Hematopoietic multipotent progenitor cell treated with erythropoietin and hydrocortisone succinate and interleukin-3 and kit ligand, for 17 days (in vitro differentiated cells): ENCODE results near the gene GRWD1.

Source experiments
- DNase-seq: peaks from one replicate; pipeline ENCODE4 v3.0.0-alpha.2; 2015; ENCODE audit warnings: low spot score

Gene GRWD1

DNA sequence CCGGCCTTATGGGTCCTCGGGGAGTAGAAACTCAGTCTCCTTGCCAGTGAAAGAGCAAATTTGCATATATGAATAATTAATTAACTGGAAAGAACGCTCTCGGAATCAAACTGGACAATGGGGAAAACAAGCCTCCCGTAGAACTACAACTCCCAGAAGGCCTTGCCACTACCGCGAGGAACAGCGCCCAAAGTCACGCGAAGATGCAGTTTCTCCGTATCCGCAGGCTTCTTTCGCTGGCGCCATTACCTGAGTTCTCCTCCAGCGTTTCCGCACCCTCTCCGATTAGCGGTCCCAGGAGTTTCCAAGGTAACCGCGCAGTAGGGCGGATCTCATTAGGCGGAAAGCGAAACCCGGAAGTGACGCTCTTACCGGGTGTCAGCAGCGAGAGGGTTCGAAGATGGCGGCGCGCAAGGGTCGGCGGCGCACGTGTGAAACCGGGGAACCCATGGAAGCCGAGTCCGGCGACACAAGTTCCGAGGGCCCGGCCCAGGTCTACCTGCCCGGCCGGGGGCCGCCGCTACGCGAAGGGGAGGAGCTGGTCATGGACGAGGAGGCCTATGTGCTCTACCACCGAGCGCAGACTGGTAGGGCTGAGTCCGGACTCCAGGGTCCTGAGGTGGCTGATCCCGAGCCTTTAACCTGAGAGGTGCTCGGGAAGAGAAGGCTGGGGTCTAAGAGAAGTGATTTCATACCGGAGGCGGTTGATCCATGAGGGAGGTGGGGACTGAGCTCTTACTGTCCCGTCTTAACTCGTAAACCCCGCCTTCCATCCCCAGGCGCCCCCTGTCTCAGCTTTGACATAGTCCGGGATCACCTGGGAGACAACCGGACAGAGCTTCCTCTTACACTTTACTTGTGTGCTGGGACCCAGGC is at the start of gene GRWD1:
GRWD1 (plus strand) TSS at position 378 of the 876 bp plus-strand sequence; CDS start at position 401, 23 bp downstream.
- peak; percentile 95 for DNase-seq

DNA sequence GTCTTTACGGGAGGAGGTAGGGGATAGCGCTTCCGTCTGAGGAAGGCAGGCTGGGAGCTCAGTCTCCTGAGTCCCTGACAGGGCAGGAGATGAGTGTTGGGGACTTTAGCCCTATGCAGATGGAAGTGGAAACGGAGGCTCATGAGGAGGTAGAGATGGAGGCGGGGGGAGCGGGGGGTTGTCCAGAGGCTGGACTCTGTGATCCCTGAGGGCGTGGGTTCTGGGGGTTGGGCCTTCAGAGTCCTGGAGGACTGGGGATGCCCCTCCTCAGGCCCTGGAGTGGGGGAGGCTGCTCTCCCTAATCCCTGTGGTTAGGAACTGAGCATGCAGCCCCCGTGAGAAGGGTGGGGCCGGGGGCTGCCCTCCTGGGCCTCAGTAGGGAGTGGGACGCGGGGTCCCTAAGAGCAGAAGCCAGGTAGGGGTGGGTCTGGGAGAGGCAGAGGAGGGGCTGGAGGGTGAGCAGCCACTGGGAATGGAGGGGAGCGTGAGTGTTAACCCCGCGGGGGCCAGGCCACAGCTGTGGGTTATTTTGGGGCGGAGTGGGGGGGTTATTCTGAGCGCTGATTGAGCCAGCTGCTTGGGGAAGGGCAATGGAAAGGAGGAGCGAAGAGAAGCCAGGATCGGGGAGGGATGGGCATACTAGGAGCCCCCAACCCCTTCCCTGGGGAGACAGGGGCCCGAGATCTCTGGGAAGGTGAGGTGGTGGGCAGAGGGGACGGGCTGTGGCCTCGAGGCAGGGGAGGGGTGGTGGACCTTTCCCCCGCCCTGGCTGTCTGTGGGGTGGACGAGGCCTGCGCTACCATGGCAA is 49.6 kb upstream of the GRWD1 start:
- DNase-seq, result no peak

DNA sequence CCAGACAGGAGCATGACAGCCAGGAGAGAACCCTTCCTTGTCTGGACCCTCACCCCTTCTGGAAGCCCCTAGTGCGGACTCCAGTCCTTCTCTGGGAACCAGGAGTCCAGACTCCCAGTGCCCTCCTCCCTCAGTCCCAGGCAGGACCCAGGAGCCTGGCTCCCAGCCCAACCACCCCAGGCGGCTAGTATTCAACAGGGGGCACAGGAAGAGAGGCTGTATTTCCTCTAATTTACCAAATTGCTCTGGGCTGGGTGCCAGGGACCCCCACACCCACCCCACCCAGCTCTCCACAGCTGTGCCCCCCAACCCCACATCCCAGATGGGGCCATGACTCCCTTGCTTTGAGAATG is 49.0 kb upstream of the GRWD1 start:
- DNase-seq, result no peak

DNA sequence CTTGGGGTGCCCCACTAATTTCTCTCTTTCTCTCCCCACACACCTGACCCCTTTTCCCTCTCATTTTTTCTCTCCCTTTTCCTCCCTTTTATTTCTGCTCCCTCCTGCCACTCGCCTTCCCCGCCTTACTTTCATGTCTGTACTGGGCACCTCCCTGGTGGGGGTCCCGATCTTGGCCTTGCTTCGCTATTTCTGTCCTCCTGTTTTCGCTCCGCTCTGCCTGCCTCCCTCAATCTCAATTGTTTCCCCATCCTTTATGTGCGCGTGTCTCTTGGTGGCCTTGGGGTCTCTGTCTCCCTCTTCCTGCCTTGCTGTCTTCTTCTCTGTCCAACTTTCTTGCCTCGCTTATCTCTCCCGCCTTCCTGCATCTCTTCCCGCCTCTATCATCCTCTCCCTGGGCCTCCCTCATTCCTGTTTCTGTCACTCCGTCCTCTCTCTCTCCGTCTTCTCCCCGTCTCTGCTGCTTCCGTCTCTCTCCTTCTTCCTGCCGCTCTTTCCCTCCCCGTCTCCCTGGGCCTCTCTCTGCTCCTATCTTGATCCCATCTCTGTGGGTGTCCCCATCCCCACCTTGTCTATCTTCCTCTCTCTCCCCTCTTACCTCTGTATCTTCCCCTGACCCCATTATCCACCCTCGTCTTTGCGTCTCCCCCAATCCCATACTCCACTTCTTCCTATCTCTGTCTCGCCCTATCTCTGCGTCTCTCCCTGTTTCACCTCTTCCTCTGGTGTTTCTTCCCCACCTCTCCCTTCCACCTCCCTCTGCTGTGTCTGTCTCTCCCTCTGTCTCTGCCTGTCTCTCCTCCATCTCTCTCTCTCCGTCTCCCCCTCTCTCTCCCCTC is 48.3 kb upstream of the GRWD1 start:
- no peak for DNase-seq

DNA sequence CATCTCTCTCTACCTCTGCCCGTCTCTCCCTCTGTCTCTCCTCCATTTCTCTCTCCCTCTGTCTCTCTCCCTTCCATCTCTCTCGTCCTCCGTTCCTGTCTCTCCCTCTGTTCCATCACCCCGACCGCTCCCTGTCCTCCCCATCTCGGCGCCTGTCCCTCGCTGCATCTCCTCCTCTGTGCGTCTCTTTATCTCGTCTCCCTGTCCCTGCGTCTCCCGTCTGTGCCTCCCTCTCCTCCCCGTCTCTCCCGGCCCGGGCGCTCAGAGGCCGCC is 47.7 kb upstream of the GRWD1 start:
- no peak for DNase-seq

DNA sequence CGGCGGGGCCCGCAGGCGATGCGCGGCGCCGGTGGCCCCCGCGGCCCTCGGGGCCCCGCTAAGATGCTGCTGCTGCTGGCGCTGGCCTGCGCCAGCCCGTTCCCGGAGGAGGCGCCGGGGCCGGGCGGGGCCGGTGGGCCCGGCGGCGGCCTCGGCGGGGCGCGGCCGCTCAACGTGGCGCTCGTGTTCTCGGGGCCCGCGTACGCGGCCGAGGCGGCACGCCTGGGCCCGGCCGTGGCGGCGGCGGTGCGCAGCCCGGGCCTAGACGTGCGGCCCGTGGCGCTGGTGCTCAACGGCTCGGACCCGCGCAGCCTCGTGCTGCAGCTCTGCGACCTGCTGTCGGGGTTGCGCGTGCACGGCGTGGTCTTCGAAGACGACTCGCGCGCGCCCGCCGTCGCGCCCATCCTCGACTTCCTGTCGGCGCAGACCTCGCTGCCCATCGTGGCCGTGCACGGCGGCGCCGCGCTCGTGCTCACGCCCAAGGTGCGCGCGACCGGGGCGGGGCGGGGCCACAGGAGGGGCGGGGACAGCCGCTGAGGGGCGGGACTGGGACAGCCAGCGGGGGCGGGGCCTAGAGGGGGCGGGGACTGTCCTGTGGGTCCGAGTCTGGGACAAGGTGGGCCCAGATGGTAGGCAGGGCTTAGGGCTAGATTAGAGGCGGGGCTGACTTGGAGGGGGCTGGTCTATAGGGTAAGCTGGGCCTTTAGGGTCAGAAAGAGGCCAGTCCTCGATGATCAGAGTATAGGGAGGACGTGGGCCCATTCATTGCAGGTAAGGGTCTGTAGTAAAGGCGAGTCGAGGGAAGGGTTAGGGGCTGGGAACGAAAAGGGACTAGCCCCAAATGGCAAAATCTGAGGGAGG is 47.2 kb upstream of the GRWD1 start:
- peak; percentile 57 for DNase-seq

DNA sequence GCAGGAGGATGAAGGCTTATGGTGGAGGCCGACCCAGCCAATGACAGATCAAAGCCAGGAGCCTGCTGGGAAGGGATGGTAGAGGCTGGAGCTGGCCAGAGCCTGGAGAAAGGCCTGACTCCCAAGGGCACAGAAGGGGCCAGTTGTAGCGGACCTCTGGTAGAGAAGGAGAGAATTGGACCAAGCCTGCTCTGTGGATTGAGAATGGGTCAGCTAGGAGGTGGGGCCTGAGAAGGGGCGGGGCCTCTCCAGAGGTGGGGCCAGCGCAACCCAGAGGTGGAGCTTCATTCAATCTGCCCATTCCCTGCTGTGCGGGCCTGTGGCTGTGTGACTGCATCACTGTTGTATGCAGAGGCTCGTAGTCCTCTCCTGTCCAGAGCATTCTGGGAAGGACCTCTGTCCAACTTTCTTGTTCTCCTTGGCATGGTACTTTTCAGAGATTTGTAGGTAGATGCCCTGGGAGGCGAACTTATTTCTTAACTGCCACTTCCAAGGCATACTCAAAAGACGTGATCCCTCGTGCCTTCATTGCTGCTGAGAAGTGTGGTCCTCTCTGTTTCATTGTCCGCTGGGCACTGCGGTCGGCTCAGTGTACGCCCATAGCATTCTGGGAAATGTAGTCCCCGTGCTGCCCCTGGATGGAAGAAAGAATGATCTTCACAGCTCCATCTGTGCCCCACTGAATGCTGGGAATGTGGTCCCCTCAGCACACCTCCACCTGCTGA is 45.6 kb upstream of the GRWD1 start:
- peak; percentile 36 for DNase-seq

DNA sequence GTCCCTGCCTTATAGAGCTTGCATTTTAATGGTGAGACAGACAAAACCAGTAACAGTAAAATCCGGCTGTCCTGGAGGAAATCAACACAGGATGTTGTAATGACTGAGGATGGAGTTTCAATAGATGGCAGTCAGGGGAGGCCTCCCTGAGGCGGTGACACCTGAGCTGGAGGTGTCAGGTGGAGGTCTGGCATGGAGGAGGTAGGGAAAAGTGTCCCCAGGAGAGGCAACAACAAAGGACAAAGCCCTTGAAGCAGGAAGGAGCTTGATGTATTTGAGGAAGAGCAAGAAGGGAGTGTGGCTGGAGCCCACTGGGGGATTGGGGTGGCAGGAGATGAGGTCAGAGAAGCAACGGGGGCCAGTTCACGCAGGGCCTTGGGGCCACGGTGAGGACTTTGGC is 44.5 kb upstream of the GRWD1 start:
- DNase-seq, result no peak

DNA sequence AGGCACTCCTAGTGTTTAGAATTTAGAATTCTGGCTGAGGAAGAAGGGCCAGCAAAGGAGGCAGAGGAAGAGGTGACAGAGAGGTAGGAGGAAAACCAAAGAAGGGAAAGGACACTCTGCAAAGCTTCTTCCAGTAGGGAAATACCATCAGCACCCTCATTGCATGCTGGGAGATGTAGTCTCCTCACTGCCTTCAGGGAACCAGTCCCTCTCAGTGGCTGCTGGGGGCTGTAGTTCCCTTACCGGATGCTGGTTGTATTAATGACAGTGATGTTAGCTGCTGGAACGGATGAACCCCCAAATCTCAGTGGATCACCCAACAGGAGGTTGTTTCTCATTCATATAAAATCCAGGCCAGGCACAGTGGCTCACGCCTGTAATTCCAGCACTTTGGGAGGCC is 42.2 kb upstream of the GRWD1 start:
- DNase-seq, result no peak

DNA sequence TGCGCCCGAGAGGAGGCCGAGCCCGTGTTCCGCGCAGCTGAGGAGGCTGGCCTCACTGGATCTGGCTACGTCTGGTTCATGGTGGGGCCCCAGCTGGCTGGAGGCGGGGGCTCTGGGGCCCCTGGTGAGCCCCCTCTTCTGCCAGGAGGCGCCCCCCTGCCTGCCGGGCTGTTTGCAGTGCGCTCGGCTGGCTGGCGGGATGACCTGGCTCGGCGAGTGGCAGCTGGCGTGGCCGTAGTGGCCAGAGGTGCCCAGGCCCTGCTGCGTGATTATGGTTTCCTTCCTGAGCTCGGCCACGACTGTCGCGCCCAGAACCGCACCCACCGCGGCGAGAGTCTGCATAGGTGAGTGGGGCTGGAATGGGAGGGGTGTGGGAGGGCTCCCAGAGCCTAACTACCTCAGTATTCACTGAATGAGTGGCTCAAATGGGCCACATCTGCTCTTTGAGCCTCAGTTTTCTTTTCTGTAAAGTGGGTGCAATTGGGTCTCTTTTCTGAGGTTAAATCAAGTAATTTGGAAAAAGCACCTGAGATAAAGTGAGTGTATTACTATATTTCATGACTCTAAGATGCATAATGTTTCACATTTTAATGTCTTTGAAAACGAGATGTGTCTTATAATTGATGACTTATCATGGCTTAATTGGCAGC is 40.6 kb upstream of the GRWD1 start:
- DNase-seq, result no peak

DNA sequence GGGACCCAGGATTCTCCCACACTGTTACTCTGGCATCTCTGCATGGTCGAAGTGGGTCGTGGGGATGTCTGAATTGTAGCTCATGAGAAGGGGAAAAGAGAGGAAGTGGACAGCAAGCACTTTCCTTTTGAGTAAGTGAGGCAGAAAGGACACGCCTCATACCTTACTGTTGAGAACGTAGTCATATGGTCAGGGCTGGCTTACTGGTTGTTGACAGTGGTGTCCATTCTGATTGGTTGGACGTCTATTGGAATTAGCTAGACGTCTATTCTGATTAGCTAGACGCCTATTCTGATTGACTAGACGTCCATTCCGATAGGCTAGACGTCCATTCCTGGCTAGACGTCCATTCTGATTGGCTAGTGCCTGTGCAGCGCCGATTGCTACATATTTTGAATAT is 39.9 kb upstream of the GRWD1 start:
- no peak for DNase-seq

DNA sequence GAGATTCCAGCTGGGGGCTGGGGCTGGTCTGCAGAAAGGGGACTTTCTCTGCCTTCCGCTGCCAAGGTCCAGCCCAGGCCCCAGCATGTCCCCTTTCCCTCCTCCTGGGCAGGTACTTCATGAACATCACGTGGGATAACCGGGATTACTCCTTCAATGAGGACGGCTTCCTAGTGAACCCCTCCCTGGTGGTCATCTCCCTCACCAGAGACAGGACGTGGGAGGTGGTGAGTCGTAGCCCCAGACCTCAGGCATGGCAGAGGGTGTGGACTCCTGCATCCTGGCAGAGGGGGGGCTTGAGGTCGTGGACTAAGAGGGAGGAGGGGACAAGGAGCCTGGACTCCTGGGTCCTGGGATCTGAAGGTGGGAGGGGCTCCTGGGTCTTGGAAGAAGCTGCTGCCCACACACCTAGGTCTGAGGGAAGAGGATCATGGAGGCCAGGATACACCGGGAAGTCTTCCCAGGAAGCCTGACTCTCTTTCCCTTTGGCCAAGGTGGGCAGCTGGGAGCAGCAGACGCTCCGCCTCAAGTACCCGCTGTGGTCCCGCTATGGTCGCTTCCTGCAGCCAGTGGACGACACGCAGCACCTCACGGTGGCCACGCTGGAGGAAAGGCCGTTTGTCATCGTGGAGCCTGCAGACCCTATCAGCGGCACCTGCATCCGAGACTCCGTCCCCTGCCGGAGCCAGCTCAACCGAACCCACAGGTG is 31.8 kb upstream of the GRWD1 start:
- no peak for DNase-seq

DNA sequence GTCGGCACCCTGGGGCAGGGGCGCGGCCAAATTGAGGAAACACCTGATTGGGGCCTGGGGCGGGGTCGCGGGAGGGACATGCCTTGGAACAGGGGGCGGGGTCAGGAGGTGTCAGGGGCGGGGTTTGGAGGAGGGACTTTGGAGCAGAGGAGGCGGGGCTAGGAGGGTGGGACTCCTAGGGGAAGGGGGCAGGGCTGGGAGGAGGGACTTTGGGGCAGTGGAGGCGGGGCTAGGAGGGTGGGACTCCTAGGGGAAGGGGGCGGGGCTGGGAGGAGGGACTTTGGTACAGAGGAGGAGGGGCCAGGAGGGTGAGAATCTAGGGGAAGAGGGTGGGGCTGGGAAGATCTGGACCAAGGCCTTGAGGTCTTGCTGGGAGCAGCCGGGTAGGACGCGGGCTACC is 30.4 kb upstream of the GRWD1 start:
- peak; percentile 59 for DNase-seq

DNA sequence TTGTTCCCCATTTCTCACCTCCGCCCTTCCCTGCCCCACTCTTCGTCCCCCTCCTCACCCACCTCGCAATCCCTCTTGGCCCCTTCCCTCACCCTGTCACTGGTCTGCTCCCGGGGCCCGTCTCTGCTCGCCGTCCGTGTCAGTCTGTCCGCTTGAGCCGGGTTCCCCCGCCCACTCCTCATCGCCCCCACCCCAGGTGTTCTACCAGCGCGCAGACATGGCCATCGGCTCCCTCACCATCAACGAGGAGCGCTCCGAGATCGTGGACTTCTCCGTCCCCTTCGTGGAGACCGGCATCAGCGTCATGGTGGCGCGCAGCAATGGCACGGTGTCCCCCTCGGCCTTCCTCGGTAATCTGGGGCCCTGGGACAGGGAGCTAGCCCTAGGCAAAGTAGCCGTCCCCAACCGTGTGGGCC is 30.0 kb upstream of the GRWD1 start:
- no peak for DNase-seq

DNA sequence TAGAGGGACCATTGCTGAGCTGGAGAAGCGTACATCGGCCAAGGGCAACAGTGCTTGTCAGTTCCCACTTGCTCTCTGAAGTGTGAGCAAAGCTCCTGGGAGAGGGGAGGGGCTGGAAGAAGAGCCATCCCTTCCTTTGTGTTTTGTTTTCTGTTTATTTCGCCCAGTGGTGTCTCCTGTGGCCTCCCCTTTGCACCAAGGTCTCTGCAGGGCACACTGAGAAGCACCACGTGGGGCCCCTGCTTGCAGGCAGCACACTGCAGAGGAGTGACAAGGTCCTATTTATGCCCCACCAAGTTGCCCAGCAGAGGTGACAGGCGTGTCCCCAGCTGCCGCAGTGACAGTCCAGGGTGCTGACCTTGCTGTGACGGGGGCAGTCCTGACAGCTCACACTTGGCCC is 28.4 kb upstream of the GRWD1 start:
- no peak for DNase-seq

DNA sequence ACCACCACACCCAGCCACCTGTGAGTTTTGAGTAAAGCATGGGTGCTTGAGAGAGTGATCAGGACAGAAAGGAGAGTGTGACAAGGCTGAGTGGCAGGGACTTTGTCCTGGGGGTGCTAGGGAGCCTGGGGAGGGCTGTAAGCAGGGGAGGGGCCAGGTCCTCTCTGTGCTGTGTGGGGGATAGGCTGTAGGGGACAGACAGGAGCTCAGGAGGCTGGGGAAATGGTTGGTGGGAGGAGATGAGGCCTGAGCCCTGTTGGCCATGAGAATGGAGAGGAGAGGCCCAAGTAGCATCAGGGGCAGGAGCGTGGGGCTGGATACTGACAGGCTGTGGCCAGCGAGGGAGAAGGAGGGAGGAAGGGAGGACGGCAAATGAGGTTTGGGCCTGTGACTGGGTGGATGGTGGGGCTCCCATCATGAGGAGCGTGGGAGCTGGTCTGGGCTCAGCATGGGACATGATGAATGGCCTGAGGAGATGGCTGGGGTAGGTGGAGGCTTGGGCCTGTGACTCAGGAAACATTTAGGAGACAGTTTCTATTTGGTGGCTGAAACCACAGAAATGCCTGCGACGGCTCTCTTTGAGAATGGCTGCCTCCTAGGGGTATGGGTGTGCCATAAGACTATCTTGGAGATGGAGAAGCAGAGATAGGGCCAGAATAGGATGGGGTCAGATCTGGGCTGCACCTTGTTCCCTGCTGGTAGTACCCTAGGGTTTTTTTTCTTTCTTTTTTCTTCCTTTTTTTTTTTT is 27.3 kb upstream of the GRWD1 start:
- DNase-seq, result no peak

DNA sequence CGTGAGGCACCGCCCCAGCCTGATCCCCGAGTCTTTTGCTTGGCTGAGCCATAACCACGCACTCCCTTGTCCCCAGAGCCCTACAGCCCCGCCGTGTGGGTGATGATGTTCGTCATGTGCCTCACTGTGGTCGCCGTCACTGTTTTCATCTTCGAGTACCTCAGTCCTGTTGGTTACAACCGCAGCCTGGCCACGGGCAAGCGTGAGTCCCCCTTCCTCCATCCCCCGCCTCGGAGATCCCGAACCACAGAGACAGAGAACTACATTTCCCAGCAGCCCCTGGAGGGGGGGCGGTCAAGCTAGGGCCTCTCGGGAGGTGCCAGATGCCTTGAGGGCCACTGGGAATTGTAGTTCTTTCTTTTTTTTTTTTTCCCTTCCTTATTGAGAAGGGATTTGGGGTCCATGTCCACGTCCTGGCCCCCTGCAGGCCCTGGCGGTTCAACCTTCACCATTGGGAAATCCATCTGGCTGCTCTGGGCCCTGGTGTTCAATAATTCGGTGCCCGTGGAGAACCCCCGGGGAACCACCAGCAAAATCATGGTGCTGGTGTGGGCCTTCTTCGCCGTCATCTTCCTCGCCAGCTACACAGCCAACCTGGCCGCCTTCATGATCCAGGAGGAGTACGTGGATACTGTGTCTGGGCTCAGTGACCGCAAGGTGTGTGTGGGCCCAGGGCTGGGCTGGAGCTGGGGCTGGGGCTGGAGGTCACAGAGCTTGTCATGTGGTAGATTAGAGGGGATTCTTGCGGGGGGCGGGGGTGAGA is 26.4 kb upstream of the GRWD1 start:
- no peak for DNase-seq

DNA sequence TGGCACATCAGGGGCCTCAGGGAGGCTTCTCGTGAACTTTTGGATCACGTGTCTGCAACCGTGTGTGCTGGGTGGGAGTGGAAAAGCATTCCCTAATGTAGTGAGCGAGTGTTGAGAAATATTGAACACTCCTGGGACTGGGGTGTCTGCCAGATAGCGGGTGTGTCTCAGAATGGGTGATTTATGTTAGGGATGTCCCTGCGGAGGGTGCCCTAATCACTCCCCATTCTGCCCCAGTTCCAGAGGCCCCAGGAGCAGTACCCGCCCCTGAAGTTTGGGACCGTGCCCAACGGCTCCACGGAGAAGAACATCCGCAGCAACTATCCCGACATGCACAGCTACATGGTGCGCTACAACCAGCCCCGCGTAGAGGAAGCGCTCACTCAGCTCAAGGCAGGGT is 24.2 kb upstream of the GRWD1 start:
- DNase-seq, result no peak
